GOT3 (cell line): ENCODE results near the gene POLL.

Experiments used
- DNase-seq: peaks from one replicate; lab custom pipeline; 2025; ENCODE audit warnings: mixed read lengths; lab: John Stamatoyannopoulos, UW

Gene POLL

DNA sequence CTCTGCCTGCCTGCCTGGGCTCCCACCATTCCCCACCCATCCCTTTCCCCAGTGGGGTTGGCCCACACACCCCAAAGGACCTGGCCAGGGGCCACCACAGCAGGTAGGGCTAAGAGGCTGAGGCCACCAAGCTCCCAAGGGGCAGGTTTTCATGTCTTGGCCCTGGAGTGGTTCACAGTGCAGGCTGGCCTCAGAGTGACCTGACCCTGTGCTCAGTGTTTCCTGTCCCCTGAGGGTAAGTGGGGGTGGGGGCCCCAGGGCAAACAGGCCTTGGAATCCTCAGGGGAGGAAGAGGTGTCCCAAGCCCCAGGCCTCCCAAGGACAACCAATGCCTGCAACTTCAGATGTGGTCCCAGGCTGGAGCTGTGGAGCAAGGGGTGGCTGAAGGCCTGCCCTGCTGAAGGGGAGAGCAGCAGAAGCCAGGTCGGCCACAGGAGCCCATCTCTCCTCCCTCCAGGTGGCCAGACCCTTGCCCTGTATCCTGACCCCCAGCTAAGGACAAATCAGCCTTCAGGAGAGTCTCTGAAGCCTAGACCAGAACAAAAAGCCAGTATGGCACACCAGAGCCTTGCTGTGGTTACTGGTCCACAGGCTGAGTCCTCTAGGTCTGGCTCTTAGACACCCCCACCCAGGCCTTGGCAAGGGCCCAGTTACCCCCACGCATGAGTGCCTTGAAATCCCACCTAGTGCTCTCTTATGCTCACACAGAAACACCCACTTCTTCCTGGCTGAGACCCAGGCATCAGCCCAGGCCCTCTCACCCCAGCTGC, 27.6 kb downstream of the POLL start:
- DNase-seq = no peak

DNA sequence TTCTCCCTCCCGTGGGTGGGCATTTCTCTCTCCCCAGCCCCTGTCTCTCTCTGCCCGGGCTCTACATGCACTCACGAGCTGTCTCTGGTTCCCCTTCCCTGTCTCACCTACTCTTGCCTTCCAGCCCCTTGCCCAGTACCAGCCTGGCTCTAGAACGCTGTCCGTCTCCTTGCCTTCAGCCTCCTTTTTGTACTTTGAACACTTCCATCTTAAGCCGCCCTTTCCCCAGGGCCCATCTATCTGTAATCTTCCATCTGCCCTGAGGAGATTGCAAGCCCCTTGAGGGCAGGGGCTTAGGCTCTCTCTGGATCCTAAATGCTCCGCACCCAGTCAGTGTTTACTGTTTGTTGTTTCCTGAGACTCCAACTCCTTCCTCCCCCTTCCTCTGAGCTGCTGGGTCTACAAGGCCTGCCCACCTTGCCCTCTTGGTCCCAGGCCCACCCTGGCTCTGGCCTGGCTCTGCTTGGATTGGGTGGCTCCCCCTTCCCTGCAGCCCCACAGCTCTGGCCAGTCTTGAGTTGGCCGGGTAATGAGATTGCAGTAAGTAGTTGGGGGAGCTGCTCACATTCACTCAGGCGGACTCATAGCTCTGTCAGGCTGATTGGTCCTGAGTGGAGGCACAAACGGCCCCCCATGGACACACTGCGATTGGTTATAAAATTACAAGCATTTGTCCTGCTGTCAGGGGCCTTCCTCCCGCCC, 28.3 kb downstream of the POLL start:
- no peak for DNase-seq

DNA sequence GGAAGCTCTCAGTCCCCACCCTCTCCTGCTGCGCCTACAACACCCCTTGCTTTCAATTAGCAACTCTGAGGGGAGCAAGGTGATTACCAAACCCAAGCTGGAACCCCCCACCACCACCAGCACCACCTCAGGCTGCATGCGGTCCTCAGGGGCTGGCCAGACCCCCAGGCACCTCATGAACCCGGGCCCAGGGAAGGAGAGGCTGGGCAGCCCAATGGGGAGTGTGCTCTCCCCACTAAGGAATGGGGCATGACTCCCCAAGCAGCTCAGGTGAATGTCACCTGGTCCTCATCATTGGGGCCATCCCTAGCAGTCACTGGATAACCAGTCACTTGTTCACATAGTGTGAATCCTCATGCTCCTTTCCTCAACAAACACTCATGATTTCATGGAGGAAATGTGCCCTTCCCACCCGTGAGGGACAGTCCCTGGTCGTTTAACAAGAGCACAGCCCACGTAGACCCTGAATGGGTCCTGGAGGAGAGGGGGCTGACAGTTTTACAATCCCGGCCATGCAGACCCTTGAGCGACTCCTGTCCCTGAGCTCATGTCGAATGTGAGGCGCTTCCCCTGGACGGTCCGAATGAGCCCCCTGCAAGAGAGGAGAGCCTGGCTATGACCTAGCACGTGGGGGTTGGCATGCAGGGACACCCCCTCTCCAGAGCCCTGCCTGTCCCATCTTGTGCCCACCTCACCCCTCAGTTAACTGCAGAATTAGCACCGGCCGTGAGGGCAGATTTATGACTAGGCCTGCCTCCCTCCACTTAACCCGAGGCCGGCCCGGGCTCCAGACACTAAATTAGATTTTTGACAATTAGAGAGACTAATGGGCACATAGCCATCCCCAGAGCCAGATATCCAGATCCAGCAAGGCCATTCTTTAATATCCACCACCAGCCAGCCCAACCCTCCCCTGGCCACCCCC, 29.1 kb downstream of the POLL start:
- no peak for DNase-seq

DNA sequence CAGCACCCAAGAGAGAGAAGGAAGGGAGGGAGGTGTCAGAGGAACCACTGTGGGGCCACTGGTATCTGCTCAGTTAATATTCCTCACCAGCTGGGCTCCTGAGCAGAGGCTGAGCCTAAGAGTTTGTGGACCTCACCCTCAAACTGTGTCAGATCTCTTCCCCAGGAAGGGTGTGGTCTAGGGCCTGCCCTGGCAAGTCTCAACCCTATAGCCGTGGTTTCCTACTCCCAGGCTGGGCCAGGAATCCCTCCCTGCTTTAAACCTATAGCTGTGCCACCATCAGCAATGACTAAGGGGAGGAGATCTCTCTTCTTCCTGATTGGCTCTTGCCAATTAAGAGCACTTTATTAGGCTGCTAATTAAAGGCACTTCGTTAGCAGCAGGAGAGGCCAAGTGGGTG, 29.9 kb downstream of the POLL start:
- no peak for DNase-seq

DNA sequence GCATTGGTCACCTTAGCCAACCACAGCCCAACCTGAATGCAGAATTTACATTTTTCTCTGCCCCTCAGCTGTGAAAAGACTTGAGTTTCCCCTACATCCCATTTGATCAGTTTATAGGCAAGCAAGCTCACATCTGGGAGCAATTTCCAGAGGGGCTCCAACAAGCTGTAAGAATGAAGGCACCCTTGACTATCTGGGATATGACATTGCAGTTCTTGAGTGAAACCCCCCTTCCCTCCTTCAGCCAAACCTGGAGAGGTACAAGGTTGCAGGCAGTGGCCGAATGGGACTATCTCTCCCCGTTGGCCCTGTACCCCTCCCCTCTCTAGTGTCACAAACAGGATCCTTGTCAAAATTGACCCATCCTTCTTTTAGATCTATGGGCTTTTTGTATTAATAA, 30.5 kb downstream of the POLL start:
- no peak for DNase-seq

DNA sequence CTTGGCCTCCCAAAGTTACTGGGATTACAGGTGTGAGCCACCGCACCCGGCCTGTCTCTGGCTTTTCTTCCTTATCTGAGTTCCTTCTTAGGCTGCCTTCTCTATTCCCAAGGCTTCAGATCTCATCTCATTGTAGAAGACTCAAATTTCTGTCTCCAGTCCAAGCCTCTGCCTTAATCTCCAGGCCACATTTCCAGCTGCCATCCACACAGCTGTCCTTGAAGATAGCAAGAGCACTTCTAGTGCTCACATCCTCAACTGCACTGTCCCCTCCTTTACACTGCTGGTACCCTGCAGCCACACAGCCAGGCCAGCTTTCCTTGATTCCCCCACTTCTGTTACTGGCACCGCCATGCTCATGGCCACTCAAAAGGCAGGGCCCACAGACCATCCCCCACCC, 35.6 kb downstream of the POLL start:
- no peak for DNase-seq

DNA sequence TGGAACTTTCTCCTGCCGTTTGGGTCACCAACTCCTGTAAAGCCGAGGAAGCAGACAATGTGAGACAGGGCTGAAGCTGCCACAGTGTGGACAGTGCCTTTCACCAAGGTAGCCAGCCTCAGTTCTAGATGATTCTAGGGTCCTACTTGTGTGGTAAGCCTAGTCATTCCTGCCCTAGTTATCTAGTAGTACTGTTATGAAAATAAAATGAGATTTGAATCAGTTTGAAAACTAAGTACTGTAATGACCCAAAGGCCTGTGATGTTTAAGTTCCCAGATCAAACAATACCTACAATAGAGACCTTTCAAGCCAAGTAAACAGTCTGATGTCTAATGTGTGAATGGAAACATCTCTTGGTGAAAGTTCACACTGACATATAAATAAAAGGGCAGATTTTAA, 37.1 kb downstream of the POLL start:
- no peak for DNase-seq

DNA sequence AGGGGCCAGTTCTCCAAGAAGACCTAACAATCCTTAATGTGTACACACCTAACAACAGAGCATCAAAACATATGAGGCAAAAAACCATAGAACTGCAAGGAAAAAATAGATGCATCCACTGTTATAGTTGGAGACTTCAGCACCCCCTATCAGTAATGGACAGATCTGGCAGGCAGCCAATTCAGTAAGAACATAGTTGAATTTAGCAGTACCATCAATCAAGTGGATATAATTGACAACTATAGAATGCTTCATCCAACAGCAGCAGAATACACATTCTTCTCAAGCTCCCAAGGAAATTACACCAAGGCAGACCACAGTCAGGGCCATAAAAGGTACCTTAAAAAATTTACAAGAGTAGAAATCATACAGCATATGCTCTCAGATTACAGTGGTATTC, 42.2 kb downstream of the POLL start:
- no peak for DNase-seq

DNA sequence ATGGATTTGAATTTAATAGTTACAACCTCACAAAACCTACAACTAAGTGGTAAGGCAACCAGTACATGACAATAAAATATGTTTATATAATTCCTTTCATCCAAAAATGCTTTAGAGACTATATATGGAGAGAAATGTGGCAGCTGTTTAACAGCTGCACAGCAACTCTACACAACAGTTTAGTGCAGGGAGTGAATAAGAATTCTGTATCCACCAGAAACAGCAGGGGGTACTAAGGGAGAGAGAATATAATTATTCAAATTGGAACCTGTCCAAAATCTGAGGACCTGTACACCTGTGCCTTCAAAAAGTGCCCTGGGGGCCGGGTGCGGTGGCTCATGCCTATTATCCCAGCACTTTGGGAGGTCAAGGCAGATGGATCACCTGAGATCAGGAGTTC, 49.6 kb downstream of the POLL start:
- no peak for DNase-seq

DNA sequence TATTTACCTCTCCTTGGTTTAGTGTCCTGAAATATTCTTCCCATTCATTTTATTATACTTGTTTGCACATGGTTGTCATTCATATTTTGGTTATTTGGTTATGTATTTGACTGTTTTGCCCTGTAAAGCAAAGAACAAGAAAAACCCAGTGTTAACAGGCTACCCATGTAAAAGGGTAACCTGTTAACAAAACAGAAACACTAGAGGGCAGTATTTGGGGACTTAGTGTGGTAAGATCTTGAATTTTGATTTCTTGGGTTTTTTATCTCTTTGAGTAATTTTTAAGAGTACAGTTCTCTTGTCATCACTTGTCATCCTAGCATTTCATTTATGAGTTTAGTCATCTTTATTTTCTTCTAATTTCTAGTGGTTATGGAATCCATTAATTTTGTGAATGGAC, 51.3 kb downstream of the POLL start:
- no peak for DNase-seq

DNA sequence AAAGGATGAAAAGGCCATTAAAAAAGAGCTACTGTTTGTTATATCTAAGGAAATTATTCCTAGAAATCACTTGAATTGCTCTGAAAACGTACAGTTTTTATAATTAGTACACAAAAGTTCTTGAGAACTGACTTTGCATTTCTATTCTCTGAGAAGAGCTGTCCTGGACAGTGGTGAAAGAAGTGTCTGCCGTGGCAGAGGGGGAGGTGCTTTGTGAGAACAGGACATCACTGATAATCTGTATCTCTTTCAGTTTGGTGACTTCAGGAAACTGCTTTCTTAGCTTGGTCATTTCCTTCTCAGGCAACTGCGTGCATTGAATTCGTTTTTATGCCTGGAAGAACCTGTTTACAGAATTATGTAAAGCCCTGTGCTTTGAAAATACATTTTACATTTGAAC, 52.1 kb downstream of the POLL start:
- DNase-seq = no peak

DNA sequence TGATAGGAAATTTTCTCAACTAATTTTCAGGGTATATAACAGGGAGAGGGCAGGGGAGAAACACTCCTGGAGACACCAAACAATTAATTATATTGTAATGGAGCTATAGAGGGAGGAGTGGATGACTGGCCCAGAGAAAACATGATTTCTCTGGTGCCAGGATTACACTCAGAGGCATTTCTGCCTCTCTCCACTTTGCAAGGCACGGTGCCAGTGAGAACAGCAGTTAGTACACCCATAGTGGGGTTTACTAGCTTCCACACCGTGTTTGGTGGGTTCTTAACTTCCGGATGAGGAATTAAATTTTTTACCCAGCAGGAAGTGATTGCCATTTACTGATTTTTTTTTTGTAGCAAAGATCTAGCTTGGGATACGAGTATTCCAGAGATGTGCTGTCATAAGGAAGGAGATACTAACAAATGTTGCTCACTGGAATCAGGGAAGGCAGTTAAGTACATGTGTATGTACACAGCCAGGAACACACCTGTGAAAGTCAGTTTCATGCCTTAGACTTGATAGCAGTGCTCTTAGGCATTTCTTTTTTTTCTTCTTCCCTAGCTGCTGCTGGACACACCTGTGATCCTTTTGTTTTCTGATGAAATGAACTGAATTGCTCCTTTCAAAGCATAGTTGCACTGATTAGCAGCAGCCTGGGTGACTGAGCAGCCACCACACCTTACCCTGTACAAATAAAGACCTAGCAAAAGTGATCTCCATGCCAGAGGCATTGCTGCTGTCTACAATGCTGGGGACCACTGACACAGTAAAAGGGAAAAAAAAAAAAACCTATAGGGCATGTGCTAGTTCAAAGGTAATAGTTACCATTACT, 58.1 kb downstream of the POLL start:
- DNase-seq = no peak

DNA sequence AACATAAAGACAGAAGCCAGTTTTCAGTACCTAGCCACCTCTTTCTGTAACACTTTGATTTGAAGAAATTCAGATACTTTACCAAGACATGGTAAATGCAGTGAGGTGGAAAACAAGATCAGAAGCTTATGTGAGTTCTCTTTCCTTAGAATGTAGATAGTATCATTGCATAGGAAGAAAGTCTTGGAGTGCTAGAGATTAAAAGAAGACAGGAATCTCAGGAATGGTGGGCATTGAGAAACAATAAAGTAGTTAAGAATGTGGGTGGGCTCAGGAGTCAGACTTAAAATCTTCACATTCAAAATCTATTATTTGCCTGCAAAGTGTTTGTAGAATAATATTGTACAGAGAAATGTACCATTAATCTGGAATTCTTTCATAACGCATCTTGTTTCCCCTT, 58.9 kb downstream of the POLL start:
- no peak for DNase-seq
